H1 (cell line): ENCODE results near the gene BPHL. TPM values are rescaled to one million over a fixed set of nuclear protein-coding genes. Genes with fewer than 3 reads are reported as not detected.

Source experiments
- GTF2F1 ChIP-seq: IDR thresholded peaks from 2 replicates; pipeline ENCODE4 v1.6.1; 2012; ENCODE audit warnings: low read depth, low read length, improper control_type of control experiment, borderline replicate concordance
- polyA plus RNA-seq, 7 experiments: library from polyadenylated mRNA; depleted of rRNA in 3 of 7; stranded (reverse) in 5 of 7; unstranded in 2 of 7; fragments of >200 nt in 5 of 7; fragments of 200-250 nt in 2 of 7; gene quantifications; 1 replicate in 5 of 7; 2 replicates in 1 of 7; 4 replicates in 1 of 7; pipeline versions ENCODE4 v1.2.1 to v1.2.3, GENCODE V29; 2011 to 2013; ENCODE audit warnings: missing spikeins in 2 of 7, mixed read lengths in 2 of 7
- total RNA-seq: library from RNA; stranded (reverse); fragmentation: NEBNext Ultra II Directional; extraction: Animal tissue kit (Norgen Biotek cat#: 25700); gene quantifications from 2 replicates; pipeline ENCODE4 v1.2.1, GENCODE V29; 2021
- TF ChIP-seq, protein P1 (sequence below): fragments of 300-600 bp; sonication (generic); IDR thresholded peaks from 2 replicates; pipeline ENCODE4 v1.7.1; 2012; ENCODE audit warnings: low read length, moderate library complexity, mild to moderate bottlenecking, inconsistent platforms; ENCODE audit not compliant: insufficient replicate concordance

The BPHL gene
- total and polyA plus RNA-seq, 2 of the 8 experiments (the other 6 are each of a cell fraction or from before 2014, with no cell fraction given): 24.4 to 36.4 TPM

DNA sequence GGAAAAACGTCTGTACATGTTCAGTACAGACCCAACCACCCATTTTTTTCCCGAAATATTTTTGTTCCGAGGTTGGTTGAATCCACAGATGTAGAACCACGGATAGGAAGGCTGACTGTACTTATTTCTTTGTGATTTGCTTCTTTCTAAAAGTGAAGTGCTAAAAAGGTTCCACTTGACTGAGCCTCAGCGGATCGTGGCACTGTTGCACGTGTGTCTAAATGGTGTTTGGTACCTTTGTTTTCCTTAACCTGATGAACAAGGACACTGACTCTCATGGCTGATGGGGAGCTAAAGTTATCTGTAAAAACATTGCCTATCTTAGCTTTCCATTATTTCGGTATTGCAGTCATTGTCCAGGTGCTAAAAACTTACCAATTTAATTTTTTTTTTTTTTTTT lies 6.2 kb downstream of the BPHL start (continued):
- TF ChIP-seq, protein P1, sequence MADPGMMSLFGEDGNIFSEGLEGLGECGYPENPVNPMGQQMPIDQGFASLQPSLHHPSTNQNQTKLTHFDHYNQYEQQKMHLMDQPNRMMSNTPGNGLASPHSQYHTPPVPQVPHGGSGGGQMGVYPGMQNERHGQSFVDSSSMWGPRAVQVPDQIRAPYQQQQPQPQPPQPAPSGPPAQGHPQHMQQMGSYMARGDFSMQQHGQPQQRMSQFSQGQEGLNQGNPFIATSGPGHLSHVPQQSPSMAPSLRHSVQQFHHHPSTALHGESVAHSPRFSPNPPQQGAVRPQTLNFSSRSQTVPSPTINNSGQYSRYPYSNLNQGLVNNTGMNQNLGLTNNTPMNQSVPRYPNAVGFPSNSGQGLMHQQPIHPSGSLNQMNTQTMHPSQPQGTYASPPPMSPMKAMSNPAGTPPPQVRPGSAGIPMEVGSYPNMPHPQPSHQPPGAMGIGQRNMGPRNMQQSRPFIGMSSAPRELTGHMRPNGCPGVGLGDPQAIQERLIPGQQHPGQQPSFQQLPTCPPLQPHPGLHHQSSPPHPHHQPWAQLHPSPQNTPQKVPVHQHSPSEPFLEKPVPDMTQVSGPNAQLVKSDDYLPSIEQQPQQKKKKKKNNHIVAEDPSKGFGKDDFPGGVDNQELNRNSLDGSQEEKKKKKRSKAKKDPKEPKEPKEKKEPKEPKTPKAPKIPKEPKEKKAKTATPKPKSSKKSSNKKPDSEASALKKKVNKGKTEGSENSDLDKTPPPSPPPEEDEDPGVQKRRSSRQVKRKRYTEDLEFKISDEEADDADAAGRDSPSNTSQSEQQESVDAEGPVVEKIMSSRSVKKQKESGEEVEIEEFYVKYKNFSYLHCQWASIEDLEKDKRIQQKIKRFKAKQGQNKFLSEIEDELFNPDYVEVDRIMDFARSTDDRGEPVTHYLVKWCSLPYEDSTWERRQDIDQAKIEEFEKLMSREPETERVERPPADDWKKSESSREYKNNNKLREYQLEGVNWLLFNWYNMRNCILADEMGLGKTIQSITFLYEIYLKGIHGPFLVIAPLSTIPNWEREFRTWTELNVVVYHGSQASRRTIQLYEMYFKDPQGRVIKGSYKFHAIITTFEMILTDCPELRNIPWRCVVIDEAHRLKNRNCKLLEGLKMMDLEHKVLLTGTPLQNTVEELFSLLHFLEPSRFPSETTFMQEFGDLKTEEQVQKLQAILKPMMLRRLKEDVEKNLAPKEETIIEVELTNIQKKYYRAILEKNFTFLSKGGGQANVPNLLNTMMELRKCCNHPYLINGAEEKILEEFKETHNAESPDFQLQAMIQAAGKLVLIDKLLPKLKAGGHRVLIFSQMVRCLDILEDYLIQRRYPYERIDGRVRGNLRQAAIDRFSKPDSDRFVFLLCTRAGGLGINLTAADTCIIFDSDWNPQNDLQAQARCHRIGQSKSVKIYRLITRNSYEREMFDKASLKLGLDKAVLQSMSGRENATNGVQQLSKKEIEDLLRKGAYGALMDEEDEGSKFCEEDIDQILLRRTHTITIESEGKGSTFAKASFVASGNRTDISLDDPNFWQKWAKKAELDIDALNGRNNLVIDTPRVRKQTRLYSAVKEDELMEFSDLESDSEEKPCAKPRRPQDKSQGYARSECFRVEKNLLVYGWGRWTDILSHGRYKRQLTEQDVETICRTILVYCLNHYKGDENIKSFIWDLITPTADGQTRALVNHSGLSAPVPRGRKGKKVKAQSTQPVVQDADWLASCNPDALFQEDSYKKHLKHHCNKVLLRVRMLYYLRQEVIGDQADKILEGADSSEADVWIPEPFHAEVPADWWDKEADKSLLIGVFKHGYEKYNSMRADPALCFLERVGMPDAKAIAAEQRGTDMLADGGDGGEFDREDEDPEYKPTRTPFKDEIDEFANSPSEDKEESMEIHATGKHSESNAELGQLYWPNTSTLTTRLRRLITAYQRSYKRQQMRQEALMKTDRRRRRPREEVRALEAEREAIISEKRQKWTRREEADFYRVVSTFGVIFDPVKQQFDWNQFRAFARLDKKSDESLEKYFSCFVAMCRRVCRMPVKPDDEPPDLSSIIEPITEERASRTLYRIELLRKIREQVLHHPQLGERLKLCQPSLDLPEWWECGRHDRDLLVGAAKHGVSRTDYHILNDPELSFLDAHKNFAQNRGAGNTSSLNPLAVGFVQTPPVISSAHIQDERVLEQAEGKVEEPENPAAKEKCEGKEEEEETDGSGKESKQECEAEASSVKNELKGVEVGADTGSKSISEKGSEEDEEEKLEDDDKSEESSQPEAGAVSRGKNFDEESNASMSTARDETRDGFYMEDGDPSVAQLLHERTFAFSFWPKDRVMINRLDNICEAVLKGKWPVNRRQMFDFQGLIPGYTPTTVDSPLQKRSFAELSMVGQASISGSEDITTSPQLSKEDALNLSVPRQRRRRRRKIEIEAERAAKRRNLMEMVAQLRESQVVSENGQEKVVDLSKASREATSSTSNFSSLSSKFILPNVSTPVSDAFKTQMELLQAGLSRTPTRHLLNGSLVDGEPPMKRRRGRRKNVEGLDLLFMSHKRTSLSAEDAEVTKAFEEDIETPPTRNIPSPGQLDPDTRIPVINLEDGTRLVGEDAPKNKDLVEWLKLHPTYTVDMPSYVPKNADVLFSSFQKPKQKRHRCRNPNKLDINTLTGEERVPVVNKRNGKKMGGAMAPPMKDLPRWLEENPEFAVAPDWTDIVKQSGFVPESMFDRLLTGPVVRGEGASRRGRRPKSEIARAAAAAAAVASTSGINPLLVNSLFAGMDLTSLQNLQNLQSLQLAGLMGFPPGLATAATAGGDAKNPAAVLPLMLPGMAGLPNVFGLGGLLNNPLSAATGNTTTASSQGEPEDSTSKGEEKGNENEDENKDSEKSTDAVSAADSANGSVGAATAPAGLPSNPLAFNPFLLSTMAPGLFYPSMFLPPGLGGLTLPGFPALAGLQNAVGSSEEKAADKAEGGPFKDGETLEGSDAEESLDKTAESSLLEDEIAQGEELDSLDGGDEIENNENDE: no peak
- TF ChIP-seq GTF2F1: no peak
